Measurements from ENCODE around the gene TRIM32.

TRIM32 gene, protein sequence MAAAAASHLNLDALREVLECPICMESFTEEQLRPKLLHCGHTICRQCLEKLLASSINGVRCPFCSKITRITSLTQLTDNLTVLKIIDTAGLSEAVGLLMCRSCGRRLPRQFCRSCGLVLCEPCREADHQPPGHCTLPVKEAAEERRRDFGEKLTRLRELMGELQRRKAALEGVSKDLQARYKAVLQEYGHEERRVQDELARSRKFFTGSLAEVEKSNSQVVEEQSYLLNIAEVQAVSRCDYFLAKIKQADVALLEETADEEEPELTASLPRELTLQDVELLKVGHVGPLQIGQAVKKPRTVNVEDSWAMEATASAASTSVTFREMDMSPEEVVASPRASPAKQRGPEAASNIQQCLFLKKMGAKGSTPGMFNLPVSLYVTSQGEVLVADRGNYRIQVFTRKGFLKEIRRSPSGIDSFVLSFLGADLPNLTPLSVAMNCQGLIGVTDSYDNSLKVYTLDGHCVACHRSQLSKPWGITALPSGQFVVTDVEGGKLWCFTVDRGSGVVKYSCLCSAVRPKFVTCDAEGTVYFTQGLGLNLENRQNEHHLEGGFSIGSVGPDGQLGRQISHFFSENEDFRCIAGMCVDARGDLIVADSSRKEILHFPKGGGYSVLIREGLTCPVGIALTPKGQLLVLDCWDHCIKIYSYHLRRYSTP

DNA sequence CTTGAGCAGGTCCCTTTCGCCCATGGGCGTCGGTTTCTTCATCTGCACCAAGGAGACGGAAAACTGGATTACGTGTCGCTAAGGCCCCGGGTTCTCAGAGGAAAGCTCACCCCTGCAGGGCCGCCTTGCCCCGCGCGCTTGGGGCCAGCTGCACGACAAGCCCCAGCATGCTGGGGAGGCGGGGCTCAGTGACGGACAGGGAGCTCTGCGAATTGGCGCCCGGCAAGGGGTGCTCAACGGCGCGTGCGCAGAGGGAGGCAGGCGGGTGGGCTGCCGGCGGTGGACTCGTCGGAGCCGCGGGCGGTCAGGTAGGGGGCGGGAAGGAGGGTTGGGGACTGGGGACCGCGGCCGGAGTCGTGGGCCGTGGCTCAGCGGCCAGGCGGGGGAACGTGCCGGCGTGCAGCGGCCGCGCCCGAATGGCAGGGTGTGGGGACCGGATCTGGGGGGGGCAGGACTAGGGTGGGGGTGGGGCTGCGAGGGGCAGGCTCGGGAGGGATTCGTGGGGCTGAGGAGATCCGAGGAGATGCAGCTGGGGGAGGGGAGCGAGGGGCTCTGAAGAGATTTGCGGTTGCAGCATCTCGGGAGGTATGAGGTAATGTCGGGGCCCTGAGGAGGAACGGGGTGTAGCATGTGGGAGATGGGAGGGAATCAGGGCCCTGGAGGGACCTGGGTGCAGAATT is at the start of gene TRIM32:
TRIM32 (plus strand) TSS at position 232 of the 680 bp plus-strand sequence. CDS start 10,438 bp downstream, outside the sequence.
- peak; percentile 83 to 89 for DNase-seq (ENCODE audit: low read depth in 2 of 2)

DNA sequence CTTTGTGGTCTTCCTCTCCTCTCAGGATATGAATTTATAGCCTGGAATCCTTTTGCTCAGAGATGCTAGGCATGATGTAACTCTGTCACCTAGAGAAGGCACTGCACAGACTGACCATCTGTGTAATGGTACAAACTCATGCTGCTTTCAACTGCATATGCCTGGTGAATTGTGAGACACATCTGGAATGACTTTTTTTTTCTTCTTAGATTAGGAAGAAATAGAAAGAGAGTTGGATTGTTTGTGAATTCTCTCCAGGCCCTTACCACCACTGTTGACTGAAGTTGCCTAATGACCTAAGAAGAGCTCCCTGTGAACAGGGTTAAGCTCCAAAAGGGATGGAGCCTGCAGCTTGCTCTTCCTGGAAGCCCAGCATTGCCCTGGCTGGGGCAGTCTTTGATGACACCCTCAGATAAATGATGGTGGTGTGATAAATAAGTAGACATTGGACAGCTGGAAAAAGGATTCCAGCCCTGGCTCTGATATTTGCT is 47.8 kb upstream of the TRIM32 start:
- no peak for DNase-seq (ENCODE audit: low read depth in 2 of 2)

GRCh38 chr9:116641292-116642059 is 45.6 kb upstream of the TRIM32 start:
- DNase-seq (ENCODE audit: low read depth in 2 of 2) = no peak

DNA sequence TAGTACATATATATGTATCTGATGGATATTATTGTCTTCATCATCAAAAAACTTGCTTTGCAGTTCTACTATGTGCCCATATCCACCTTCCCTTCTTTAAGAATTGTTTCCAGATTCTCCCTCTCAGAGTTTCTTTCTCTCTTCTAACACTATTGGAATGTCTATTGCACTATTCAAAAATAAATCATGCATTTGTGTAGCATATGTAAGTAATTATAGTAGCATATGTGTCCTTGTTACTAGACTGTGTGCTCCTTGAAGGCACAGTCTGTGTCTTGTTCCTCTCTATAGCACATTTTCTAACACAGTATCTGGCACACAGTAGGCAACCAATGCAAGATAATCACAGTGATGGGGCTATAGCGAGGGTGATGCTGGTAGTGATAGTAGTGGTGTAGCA is 43.4 kb upstream of the TRIM32 start:
- no peak for DNase-seq (ENCODE audit: low read depth in 2 of 2)

GRCh38 chr9:116644091-116644688 is 42.9 kb upstream of the TRIM32 start:
- DNase-seq (ENCODE audit: low read depth in 2 of 2) = no peak

DNA sequence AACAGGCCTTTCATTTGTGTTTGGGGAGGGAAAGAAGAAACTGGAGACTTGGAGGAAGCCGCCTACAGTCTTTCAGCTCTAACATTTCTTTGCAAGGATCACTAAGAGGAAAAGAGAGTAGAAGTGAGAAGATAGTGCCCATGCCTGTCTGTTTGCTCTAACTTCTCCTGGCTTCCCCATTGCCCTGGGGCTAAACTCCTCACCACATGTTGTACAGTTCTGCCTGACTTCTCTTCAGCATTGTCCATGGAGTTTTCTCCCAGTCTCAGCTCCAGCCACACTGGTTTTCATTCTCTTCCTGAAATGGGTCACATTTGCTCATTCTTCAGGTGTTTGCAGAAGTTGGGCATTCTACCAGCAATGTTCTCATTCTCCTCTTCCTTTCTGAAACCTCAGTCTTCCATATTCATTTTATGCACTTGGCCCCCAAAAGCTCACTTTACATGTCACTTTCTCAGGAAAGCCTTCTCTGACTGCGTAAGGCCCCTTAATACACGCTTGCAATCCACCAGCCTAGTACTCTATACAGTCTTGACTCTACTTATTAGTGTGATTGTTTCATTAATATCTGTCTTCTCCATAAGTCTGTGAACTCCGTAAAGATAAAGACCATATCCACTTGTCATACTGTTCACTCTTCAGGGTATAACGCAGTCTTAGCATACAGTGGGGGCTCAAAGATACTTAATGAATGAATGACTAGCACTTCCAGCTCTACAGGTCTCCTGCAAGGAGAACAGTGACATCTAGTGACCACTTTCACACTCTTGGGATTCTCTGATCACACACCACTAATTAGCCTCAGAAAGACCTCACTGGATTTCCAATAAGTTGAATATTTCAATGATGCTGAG is 40.2 kb upstream of the TRIM32 start:
- no peak for DNase-seq (ENCODE audit: low read depth in 2 of 2)

DNA sequence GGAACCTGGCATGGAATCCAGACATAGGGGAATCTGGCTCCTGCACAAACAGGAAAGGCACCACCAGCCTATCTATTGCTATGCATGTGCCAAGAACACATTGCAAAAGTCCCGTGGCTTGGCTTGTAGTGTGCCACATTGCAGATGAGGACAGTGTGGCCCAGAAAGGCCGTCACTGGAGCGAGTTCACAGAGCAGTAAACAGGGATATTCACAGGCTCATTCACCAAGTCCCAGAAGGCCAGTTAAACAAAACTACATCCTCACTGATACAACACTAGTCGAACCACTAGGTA is 39.6 kb upstream of the TRIM32 start:
- no peak for DNase-seq (ENCODE audit: low read depth in 2 of 2)

DNA sequence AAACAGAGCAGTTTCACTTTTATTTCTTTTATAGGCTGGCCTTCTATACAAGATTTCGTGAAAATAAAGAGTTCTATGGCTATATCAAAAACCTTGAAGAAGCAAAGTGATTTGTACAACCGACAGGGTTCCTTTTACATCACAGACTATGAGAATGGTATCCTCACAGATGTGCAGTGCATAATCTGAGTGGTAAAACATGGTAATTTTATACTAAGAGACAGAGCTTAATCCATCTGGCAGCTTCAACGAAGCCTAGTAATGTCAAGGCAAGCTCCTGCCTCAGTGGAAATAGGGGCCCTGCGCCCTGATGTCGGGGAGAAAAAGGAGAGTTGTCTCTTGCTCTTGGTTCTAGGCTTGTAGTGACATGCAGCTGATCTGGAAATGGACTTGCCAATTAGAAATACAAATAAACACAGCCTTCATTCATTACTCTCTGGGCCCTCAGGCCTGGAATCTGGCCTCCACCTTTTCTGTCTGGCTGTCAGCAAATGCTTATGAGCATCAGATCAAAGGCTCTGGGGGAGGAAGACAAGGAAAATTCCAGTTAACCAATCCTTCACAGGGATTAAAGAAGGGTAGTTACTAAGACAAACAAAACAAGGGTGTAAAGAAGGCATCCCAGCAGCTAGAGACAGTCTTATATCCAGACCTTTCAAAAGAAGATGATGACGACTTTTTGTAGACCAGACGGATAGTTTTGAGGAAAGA is 33.6 kb upstream of the TRIM32 start:
- no peak for DNase-seq (ENCODE audit: low read depth in 2 of 2)

GRCh38 chr9:116654059-116654355 is 33.1 kb upstream of the TRIM32 start:
- no peak for DNase-seq (ENCODE audit: low read depth in 2 of 2)

GRCh38 chr9:116656501-116656971 is 30.6 kb upstream of the TRIM32 start:
- DNase-seq (ENCODE audit: low read depth in 2 of 2) = no peak

DNA sequence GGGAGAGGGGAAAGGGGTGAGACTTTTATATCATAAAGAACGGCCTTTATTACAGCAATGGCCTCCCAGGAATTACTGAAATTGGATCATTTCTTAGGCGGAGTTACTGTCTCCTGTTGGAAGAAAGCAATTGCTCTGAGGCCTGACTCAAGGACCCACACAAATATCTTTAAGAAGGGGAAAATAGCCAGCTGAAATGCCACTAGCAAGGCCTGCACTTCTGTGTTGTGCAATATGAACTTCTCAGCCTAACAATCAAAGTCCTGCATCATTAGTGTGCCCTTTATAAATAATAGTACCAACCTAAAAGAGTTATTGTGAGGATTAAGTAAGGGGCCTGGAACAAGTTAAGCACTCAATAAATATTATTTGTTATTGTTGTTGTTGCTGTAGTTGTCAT is 30.1 kb upstream of the TRIM32 start:
- DNase-seq (ENCODE audit: low read depth in 2 of 2) = no peak

GRCh38 chr9:116658265-116658664 is 28.8 kb upstream of the TRIM32 start:
- DNase-seq (ENCODE audit: low read depth in 2 of 2) = no peak

- no peak for DNase-seq (ENCODE audit: low read depth in 2 of 2)
These were observed 25.8 kb upstream of the TRIM32 start for GRCh38 chr9:116661037-116661954.

GRCh38 chr9:116662646-116663310 is 24.3 kb upstream of the TRIM32 start:
- DNase-seq (ENCODE audit: low read depth in 2 of 2) = no peak

DNA sequence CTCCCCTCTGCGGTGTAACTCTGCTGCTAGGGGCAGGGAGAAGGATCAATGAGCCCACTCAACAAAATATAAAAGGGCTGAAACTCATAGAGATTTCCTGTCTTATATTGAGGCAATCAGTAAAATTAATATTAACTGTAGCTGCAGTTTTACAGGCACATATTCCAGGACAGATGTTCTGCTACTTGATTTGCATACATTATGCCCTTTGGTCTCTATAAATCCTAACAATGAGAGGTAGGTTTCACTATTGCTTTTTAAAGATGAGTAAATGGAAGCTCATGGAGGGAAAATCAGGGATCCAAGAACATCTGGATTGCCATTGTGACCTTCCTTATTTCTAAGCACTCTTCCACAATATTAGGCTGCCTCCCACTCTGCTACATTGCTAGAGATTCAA is 23.5 kb upstream of the TRIM32 start:
- DNase-seq (ENCODE audit: low read depth in 2 of 2) = no peak

DNA sequence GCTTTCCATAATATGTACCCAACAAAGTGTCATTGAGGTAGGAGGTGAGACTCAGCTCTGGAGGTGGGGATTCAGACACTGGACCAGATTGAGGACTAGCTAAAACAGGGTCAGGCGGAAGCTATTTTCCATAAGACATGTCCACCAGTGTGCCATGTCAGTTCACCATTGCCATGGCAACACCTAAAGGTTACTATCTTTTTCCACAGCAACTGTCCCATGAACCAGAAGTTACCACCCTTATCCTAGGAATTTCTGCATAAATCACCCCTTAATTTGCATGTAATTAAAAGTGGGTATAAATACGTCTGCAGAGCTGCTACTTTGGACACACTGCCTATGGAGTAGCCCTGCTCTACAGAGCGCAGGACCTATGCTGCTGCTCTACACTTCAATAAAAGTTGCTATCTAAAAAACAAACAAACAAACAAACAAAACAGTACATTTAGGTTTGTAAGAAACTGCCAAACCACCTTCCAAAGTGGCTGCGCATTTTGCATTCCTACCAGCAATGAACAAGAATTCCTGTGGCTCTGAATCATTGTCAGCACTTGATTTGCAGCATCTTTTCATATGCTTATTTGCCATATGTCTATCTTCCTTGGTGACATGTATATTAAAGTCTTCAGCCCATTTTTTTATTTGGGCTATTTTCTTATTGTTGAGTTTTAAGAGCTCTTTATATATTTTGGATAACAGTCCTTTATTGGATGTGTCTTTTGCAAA is 18.0 kb upstream of the TRIM32 start:
- no peak for DNase-seq (ENCODE audit: low read depth in 2 of 2)

DNA sequence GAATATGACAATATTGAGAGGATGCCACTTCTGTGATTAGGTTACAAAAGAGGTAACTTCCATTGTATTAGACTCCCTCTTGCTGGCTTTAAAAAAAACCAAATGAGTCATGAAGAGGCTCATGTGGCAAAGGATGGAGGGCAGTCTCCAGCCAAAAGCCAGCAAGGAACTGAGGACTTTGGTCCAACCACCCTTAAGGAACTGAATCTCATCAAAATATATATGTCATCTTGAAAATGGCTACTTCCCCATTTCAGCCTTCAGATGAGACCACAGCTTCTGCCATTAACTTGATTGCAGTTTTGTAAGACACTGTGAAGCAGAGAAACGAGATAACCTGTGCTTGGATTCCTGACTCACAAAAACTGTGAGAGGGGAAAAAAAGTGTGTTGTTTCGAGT is 15.5 kb upstream of the TRIM32 start:
- DNase-seq (ENCODE audit: low read depth in 2 of 2) = no peak

- DNase-seq (ENCODE audit: low read depth in 2 of 2) = no peak
These were observed 13.7 kb upstream of the TRIM32 start for GRCh38 chr9:116673375-116673774.
